Measurements from ENCODE around the gene MBOAT2. TPM values are rescaled to one million over a fixed set of nuclear protein-coding genes. Genes with fewer than 3 reads are reported as not detected.
"Not testable (repeated sequence)": the region's sequence is repeated elsewhere in the genome, so short reads cannot be mapped to it uniquely, and the experiment has no call there.

MBOAT2 gene
- total RNA-seq, 1 donor from 2014 or later: 8.0 TPM

GRCh38 chr2:8976442-8977259, 26.8 kb downstream of the MBOAT2 start:
- H3K27ac ChIP-seq: no peak overlapping the region
- H3K9me3 ChIP-seq: no peaks in the 10 kb centered on the region
- no peaks in the 10 kb centered on the region for H3K36me3 ChIP-seq
- no peak for TF ChIP-seq CTCF (IDR thresholded peaks at IDR 0.05)
- no peak for DNase-seq (ENCODE audit: low spot score in 2 of 2)
- no peaks in the 10 kb centered on the region for H3K4me1 ChIP-seq
- H3K27me3 ChIP-seq: no peaks in the 10 kb centered on the region
- intact Hi-C loops (cut with DNase I): no loop called here
- H3K4me3 ChIP-seq: no peak overlapping the region

GRCh38 chr2:8974016-8974415, 29.5 kb downstream of the MBOAT2 start:
- Histone ChIP-seq H3K9me3 (no peaks in the 10 kb centered on the region), H3K36me3 (no peaks in the 10 kb centered on the region), H3K4me1 (no peaks in the 10 kb centered on the region), H3K27ac (no peak overlapping the region), H3K4me3 (no peak overlapping the region), H3K27me3 (no peaks in the 10 kb centered on the region)
- intact Hi-C loops (cut with DNase I): no loop called here
- no peak for DNase-seq (ENCODE audit: low spot score in 2 of 2)
- no peak for TF ChIP-seq CTCF (IDR thresholded peaks at IDR 0.05)

GRCh38 chr2:8973017-8973416, 30.5 kb downstream of the MBOAT2 start:
- intact Hi-C loops (cut with DNase I); H3K4me3 ChIP-seq; H3K36me3 ChIP-seq; H3K27me3 ChIP-seq; H3K9me3 ChIP-seq; H3K27ac ChIP-seq; H3K4me1 ChIP-seq; DNase-seq (ENCODE audit: low spot score in 2 of 2): not testable (repeated sequence)

GRCh38 chr2:8972535-8972934, 30.9 kb downstream of the MBOAT2 start:
- DNase-seq (ENCODE audit: low spot score in 2 of 2); H3K4me3 ChIP-seq; H3K4me1 ChIP-seq; H3K9me3 ChIP-seq; H3K27ac ChIP-seq; H3K36me3 ChIP-seq; intact Hi-C loops (cut with DNase I); H3K27me3 ChIP-seq: not testable (repeated sequence)

GRCh38 chr2:8969348-8969747, 34.1 kb downstream of the MBOAT2 start:
- not testable (repeated sequence) for H3K27me3 ChIP-seq

GRCh38 chr2:8966123-8966908, 37.2 kb downstream of the MBOAT2 start:
- Histone ChIP-seq H3K27ac (no peak overlapping the region), H3K4me1 (no peaks in the 10 kb centered on the region), H3K36me3 (no peaks in the 10 kb centered on the region), H3K4me3 (no peak overlapping the region), H3K27me3 (no peaks in the 10 kb centered on the region), H3K9me3 (no peaks in the 10 kb centered on the region)
- intact Hi-C loops (cut with DNase I): no loop called here
- DNase-seq (ENCODE audit: low spot score in 2 of 2): no peak
- no peak for TF ChIP-seq CTCF (IDR thresholded peaks at IDR 0.05)

More at GRCh38 chr2:8969348-8969747, 34.1 kb downstream of the MBOAT2 start:
- intact Hi-C loops (cut with DNase I); H3K9me3 ChIP-seq; H3K4me1 ChIP-seq; DNase-seq (ENCODE audit: low spot score in 2 of 2); H3K27ac ChIP-seq; H3K36me3 ChIP-seq; H3K4me3 ChIP-seq: not testable (repeated sequence)

Measured in ascending aorta (tissue), 2 donors.